Measurements from ENCODE around the gene PDZRN4.

PDZRN4 gene

GRCh38 chr12:41362510-41362909, 174.4 kb downstream of the PDZRN4 start:
- DNase-seq (ENCODE audit: low spot score) = no peak

- no peak for DNase-seq (ENCODE audit: low spot score)
These were observed 174.8 kb downstream of the PDZRN4 start for GRCh38 chr12:41362931-41363330.

- DNase-seq (ENCODE audit: low spot score) = no peak
These were observed 176.1 kb downstream of the PDZRN4 start for GRCh38 chr12:41364211-41364610.

GRCh38 chr12:41365653-41366171, 177.6 kb downstream of the PDZRN4 start:
- no peak for DNase-seq (ENCODE audit: low spot score)

GRCh38 chr12:41367726-41368405, 179.7 kb downstream of the PDZRN4 start:
- peak; percentile 3 for DNase-seq (ENCODE audit: low spot score)

GRCh38 chr12:41380878-41381277, 192.8 kb downstream of the PDZRN4 start:
- DNase-seq (ENCODE audit: low spot score) = no peak

- DNase-seq (ENCODE audit: low spot score) = no peak
These were observed 214.7 kb downstream of the PDZRN4 start for GRCh38 chr12:41402801-41403200.

- no peak for DNase-seq (ENCODE audit: low spot score)
These were observed 219.2 kb downstream of the PDZRN4 start for GRCh38 chr12:41407232-41407799.

GRCh38 chr12:41409628-41410027, 221.5 kb downstream of the PDZRN4 start:
- no peak for DNase-seq (ENCODE audit: low spot score)

GRCh38 chr12:41418586-41418985, 230.5 kb downstream of the PDZRN4 start:
- no peak for DNase-seq (ENCODE audit: low spot score)

- DNase-seq (ENCODE audit: low spot score) = no peak
These were observed 231.2 kb downstream of the PDZRN4 start for GRCh38 chr12:41419131-41419893.

- DNase-seq (ENCODE audit: low spot score) = no peak
These were observed 236.5 kb downstream of the PDZRN4 start for GRCh38 chr12:41424651-41425050.

- DNase-seq (ENCODE audit: low spot score) = no peak
These were observed 245.3 kb downstream of the PDZRN4 start for GRCh38 chr12:41433460-41433859.

- DNase-seq (ENCODE audit: low spot score) = no peak
These were observed 248.0 kb downstream of the PDZRN4 start for GRCh38 chr12:41436076-41436475.

- no peak for DNase-seq (ENCODE audit: low spot score)
These were observed 249.4 kb downstream of the PDZRN4 start for GRCh38 chr12:41437563-41437962.

- DNase-seq (ENCODE audit: low spot score) = no peak
These were observed 250.9 kb downstream of the PDZRN4 start for GRCh38 chr12:41438854-41439541.

GRCh38 chr12:41439801-41440200, 251.7 kb downstream of the PDZRN4 start:
- no peak for DNase-seq (ENCODE audit: low spot score)

- no peak for DNase-seq (ENCODE audit: low spot score)
These were observed 253.1 kb downstream of the PDZRN4 start for GRCh38 chr12:41441180-41441579.

GRCh38 chr12:41442896-41443295, 254.8 kb downstream of the PDZRN4 start:
- no peak for DNase-seq (ENCODE audit: low spot score)

- DNase-seq (ENCODE audit: low spot score) = no peak
These were observed 255.6 kb downstream of the PDZRN4 start for GRCh38 chr12:41443690-41444089.

- no peak for DNase-seq (ENCODE audit: low spot score)
These were observed 264.8 kb downstream of the PDZRN4 start for GRCh38 chr12:41452838-41453407.

GRCh38 chr12:41453409-41453808, 265.3 kb downstream of the PDZRN4 start:
- no peak for DNase-seq (ENCODE audit: low spot score)

All from activated CD4-positive, alpha-beta T cell treated with anti-CD3 and anti-CD28 coated beads, Interleukin-2, Interleukin-4, amounts not matched to agents 100 ng/mL and 50 ng/mL, durations not matched to agents 16 hours and 8 hours (primary cell).